T1000 (cell line): ENCODE results near the gene BOK.
A peak's percentile ranks its signal among the peaks of the same experiment; 100 is the strongest.
"Not testable (repeated sequence)": the region's sequence is repeated elsewhere in the genome, so short reads cannot be mapped to it uniquely, and the experiment has no call there.

Experiments used
- DNase-seq: peaks from one replicate; lab custom pipeline; 2025; ENCODE audit warnings: mixed read lengths; lab: John Stamatoyannopoulos, UW

Gene BOK, protein sequence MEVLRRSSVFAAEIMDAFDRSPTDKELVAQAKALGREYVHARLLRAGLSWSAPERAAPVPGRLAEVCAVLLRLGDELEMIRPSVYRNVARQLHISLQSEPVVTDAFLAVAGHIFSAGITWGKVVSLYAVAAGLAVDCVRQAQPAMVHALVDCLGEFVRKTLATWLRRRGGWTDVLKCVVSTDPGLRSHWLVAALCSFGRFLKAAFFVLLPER

GRCh38 chr2:241558532-241559322, at the start of gene BOK:
BOK (plus strand) TSS chr2:241558745; CDS start chr2:241559484, 739 bp downstream.
- DNase-seq = peak; percentile 60

DNA sequence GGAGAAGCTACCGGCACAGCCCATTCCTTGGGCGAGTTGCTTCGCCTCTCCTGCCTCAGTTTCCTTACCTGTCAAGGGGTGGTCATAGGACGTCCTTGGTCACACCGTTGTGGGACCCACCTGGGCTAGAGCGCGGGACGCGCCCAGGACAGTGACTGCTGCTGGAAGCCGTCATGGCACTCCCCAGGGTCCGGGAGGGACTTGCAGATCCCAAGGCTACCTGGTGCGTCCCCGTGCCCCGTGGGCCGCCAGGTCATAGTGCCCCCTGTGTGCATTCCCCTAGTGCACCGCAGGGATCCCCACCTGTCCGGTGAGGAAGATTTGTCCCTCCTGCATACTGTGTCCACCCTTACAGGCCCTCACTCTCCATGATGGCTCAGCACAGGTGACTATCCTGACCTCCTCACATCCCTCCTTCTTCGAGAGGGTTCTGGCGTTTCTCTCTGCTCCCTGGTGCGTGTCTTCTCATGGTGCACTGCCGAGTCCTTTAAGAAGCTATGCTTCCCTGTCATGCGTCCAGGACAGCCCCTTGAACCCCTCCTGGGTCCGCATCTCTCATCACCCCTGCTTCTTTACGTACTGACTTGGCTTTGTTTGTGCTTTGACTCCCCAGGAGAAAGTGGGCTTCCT, 49.3 kb upstream of the BOK start:
- no peak for DNase-seq

DNA sequence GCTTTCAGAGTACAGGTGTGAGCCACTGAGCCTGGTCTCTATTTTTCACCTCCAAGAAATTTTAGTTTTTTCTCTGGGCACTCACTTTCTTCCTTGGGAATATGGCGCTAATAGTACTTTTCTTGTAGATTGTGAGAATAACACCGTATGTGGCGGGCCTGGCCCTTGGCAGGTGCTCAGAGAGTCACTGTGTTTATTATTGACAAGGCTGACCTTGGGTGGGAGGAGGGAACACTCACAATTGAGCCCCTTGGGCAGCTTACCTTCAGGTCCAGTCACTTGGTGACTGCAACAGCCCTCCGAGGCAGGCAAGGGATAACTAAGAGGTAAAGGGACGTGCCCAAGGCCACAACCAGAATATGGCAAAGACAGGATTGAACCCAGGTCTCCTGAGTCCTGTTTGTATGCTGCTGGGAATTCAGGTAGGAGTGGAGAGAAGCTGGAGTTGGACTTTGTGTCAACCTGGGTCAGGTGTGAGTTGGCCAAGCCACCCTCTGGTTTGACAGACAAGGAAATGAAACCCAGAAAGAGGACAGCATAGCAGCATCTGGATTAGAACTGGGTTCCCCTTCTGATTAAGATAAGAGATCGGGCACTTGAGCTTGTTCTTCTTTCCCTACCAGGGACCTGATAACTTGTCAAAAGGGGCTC, 47.3 kb upstream of the BOK start:
- DNase-seq = no peak

DNA sequence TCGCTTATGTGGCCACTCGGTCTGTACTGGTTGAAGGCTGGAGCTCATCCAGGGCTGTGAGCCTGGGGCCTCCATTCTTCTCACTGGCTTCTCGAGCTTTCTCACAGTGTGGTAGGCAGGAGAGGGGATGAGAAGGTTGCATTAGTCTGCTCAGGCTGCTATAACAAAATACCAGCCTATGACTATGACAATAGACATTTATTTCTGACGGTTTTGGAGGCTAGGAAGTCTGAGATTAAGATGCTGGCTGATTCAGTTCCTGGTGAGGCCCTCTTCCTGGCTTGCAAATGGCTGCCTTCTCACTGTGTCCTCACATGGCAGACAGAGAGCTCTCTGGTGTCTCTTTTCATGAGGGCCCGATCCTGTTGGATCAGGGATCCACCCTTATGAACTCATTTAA, 44.0 kb upstream of the BOK start:
- no peak for DNase-seq

GRCh38 chr2:241514986-241515737, 43.4 kb upstream of the BOK start:
- DNase-seq = no peak

GRCh38 chr2:241516520-241516965, 42.0 kb upstream of the BOK start:
- no peak for DNase-seq

DNA sequence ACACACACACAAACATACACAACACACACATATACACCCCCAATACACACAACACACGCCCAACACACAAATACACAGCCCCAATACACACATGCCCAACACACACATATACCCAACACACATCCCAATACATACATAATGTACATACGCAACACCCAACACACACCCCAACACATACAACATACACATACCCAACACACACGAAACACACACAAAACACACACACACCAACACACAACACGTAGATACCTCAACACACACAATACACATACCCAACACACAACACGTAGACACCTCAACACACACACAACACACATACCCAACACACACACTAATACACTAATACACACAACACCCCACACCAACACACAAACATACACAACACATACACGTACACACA, 41.2 kb upstream of the BOK start:
- no peak for DNase-seq

GRCh38 chr2:241519669-241520068, 38.9 kb upstream of the BOK start:
- no peak for DNase-seq

- no peak for DNase-seq
Measured at GRCh38 chr2:241522477-241522876, 36.1 kb upstream of the BOK start.

DNA sequence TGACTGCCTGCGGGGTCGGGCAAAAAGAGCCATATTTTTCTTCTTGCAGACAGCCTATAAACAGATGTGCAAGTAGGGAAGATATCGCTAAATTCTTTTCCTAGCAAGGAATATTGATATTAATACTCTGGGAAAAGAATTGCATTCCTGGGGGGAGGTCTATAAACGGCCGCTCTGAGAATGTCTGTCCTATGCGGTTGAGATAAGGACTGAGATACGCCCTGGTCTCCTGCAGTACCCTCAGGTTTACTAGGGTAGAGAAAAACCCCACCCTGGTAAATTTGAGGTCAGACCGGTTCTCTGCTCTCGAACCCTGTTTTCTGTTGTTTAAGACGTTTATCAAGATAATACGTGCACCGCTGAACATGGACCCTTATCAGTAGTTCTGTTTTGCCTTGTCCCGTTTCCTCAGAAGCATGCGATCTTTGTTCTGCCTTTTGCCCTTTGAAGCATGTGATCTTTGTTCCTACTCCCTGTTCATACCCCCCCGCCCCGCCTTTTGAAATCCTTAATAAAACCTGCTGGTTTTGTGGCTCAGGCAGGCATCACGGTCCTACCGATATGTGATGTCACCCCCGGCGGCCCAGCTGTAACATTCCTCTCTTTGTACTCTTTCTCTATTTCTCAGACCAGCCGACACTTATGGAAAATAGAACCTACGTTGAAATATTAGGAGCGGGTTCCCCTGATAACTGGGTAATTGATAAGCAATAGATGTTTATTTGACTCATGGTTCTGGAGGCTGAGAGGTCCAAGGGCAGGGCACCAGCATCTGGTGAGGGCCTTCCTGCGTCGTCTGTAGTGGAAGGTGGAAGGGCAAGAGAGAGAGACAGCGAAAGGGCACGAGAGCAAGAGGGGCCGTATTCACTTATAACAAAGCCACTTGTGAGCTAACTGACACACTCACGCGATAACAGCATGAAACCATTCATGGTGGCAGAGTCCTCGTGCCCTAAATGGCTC, 32.4 kb upstream of the BOK start:
- not testable (repeated sequence) for DNase-seq

- no peak for DNase-seq
Measured at GRCh38 chr2:241530571-241530970, 28.0 kb upstream of the BOK start.

DNA sequence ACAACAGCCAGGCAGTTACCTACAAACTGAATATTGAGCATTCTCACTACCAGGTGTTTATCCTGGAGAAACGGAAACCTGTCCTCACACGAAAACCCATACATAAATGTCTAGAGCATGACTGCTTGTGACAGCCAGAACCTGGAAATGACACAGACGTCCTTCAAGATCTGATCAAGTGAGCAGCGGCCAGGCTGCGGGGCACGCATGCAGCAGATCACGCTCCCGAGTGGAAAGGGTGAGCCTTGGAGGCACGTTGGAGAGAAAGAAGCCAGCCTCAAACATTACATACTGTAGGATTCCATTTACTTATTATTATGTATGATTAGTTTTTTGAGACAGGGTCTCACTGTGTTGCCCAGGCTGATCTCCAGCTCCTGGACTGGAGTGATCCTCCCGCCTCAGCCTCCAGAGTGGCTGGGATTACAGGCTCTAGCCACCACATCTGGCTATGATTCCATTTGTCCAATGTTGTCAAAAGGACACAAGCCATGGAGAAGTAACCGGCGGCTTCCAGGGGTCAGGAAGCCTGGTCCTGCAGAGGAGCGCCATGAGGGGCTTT, 27.3 kb upstream of the BOK start:
- no peak for DNase-seq

DNA sequence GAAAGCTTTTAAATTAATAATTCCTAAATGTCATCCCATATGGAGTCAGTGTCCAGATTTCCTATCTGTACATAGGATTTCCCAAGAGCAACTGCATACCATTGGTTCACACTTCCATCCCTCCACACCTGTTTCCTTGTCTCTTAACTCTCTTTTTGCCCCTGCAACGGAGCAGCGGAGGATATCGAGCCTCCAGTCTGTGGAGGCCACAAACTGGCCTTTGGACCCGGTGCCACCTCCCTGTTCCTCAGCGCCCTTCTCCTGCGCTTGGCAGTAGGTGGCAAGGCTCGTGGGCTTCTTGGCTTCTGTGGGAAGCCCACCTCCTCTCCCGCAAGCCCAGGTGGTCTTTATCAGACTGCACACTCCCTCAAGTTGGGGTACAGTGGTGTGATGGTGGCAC, 26.4 kb upstream of the BOK start:
- DNase-seq = no peak

DNA sequence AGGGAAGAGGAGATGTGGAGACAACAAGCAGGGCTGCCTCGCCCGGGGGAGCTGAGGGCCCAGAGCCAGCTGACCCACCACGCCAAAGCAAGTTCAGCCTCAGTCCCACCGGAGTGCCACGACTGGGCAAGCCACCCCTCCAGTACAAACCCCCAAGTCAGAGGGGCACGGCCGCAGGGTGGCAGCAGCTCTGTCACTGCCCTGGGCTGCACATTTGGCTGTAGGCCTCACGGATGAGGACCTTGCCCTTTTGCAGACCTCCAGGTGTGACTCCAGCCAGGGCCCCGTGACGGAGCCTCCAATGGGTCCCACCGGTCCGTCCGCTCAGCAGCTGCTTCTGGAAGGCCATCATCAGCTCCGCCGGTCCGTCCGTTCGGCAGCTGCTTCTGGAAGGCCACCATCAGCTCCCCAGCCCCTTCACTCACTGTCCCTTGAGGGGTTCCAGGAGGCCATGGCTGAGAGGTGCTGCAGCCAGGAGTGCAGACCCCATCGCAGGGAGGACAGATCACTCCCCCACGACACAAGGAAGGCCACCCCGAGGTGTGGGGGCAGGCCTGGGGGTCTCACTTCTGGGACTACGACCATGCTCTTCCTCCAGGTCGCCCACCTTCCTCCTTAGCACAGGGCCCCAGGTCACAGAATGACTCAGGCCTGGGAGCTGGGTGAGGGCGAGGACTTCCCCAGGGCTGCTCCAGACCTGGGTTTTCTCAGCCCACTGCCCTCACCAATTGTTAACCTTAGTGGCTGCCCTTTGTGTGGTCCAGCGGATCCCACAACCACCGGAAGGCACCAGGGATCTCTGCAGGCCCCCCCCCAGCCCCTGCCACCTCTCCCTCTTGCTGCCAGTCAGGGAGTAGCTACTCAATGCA, 25.6 kb upstream of the BOK start:
- DNase-seq = no peak

- no peak for DNase-seq
Measured at GRCh38 chr2:241534293-241534692, 24.3 kb upstream of the BOK start.

DNA sequence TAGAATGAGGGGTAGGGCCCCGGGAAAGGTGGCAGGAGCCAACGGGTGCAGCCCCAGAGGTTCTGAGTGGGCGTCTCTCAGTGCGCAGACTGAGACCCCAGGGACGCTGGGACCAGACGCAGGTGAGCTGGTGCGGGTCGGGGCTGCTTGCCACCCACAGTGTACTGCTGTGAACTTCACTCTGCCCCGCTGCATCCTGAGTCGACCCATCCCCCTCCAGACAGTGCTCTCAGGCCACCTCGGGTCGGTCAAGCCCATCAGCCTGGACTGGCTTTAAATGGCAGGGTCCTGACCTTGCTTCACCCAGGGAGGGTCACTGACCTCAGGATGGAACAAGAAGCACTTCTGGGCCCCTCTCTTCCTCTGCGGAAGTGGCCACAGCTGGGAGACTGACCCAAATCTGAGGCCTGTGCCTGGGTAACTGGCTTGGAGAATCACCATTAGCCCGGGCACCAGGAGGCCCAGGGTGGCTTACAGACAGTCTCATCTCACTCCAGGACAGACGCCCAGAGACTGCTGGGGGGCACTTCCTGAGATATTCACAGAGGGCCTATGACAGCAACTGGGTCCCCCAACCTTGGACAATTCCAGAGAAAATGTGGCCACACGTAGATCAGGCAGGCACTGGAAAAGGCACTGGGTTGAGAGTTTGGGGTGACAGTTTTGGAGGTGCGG, 23.7 kb upstream of the BOK start:
- no peak for DNase-seq

GRCh38 chr2:241535871-241536655, 22.5 kb upstream of the BOK start:
- DNase-seq = no peak
